ENCODE measurements around the gene MRPL40. TPM values are rescaled to one million over a fixed set of nuclear protein-coding genes. Genes with fewer than 3 reads are reported as not detected.

Gene MRPL40
- total and polyA plus RNA-seq, 2 donors (not counting 3 experiments of a cell fraction or from before 2014, with no cell fraction given): 17.5 to 27.4 TPM

DNA sequence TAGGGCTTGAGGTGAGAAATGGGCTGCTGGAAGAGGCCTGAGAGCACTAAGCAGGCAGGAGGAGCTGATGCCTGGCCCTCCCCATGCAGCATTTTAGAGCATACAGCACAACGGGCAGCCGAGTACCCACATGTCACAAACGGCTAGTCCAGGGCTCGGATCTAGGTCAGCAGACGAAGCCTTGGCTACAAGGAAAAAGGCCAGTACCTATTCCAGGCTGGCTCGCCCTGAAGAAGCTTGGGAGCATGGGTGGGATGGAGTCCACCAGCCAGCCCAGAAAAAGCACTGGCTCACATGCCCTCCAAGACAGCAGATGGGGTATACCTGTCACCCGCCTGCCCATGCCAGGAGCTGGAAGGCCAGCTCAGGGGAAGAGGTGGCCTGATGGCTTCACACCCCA lies 37.1 kb downstream of the MRPL40 start:
- peaks cover 17% of the 10 kb centered on the region for H3K79me2 ChIP-seq (ENCODE audit: control insufficient read depth, insufficient read depth, low read length)
- FAIRE-seq: no peak
- no peak overlapping the region for H3K4me3 ChIP-seq (replicated peaks in 1 of 3; ENCODE audit: insufficient read depth in 1 of 3, low read depth in 1 of 3, low read length in 3 of 3)
- DNase-seq (ENCODE audit: low read depth, low spot score): no peak
- no peaks in the 10 kb centered on the region for H3K9me1 ChIP-seq (replicated peaks; ENCODE audit: control insufficient read depth, extremely low read depth, insufficient read depth, low read length)
- H2AFZ ChIP-seq (ENCODE audit: low read depth, low read length): no peak overlapping the region
- H3K4me1 ChIP-seq (ENCODE audit: control insufficient read depth, extremely low read depth, insufficient read depth, low read length): no peaks in the 10 kb centered on the region
- H3K4me2 ChIP-seq (ENCODE audit: insufficient read depth, low read length): no peak overlapping the region
- dilution Hi-C loops (cut with MboI; ENCODE audit: extremely low pct_ligation_motif_present, low sequenced_read_pairs) (no loop called here), intact Hi-C loops (cut with micrococcal nuclease) (no loop called here)
- no peaks in the 10 kb centered on the region for H3K27me3 ChIP-seq (ENCODE audit: control insufficient read depth in 2 of 2, insufficient read depth in 2 of 2, low read length in 2 of 2)
- peaks cover 56 to 78% of the 10 kb centered on the region in 2 experiments for H3K36me3 ChIP-seq (ENCODE audit: control insufficient read depth in 2 of 2, extremely low read depth in 1 of 2, insufficient read depth in 2 of 2, low read length in 2 of 2)
- ChIA-PET CTCF (interaction anchor here (0.8 to 2.1 kb wide), 2 partner anchors 10 to 160 kb away, joined by 3 to 6 read pairs; partner anchors contain the start of gene CDC45), POLR2A (no interaction called here)
- H3K9me3 ChIP-seq (replicated peaks; ENCODE audit: control insufficient read depth, insufficient read depth, low read length): no peaks in the 10 kb centered on the region
- H4K20me1 ChIP-seq (replicated peaks; ENCODE audit: control insufficient read depth, extremely low read depth, insufficient read depth, low read length): peaks cover 2% of the 10 kb centered on the region
- H3K27ac ChIP-seq (ENCODE audit: insufficient read depth, low read depth, low read length): no peak overlapping the region
- TF ChIP-seq, protein P1, sequence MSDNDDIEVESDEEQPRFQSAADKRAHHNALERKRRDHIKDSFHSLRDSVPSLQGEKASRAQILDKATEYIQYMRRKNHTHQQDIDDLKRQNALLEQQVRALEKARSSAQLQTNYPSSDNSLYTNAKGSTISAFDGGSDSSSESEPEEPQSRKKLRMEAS (IDR thresholded peaks at IDR 0.05; ENCODE audit: insufficient read depth, insufficient read length): no peak
- TF ChIP-seq POLR2AphosphoS5 (IDR thresholded peaks at IDR 0.05; ENCODE audit: insufficient read depth, low read depth, low read length): no peak
- TF ChIP-seq, protein P2, sequence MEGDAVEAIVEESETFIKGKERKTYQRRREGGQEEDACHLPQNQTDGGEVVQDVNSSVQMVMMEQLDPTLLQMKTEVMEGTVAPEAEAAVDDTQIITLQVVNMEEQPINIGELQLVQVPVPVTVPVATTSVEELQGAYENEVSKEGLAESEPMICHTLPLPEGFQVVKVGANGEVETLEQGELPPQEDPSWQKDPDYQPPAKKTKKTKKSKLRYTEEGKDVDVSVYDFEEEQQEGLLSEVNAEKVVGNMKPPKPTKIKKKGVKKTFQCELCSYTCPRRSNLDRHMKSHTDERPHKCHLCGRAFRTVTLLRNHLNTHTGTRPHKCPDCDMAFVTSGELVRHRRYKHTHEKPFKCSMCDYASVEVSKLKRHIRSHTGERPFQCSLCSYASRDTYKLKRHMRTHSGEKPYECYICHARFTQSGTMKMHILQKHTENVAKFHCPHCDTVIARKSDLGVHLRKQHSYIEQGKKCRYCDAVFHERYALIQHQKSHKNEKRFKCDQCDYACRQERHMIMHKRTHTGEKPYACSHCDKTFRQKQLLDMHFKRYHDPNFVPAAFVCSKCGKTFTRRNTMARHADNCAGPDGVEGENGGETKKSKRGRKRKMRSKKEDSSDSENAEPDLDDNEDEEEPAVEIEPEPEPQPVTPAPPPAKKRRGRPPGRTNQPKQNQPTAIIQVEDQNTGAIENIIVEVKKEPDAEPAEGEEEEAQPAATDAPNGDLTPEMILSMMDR (IDR thresholded peaks at IDR 0.05; ENCODE audit: extremely low read depth in 1 of 2, insufficient read depth in 1 of 2, low read depth in 1 of 2, low read length in 2 of 2): no peak
- no peak for TF ChIP-seq JUN (IDR thresholded peaks at IDR 0.05; ENCODE audit: borderline replicate concordance, insufficient read depth, insufficient read length, low read depth)
- no peak for TF ChIP-seq EZH2 (IDR thresholded peaks at IDR 0.05; ENCODE audit: borderline replicate concordance, low read depth, low read length, severe bottlenecking)
- no peak for TF ChIP-seq POLR2A (IDR thresholded peaks at IDR 0.05; ENCODE audit: low read depth, low read length)
- TF ChIP-seq MYC (IDR thresholded peaks at IDR 0.05; ENCODE audit: low read depth, low read length): no peak
- no peak for TF ChIP-seq GATA2 (IDR thresholded peaks at IDR 0.05; ENCODE audit: insufficient read depth, insufficient read length, low read depth, low read length)
- no peak for TF ChIP-seq FOS (IDR thresholded peaks at IDR 0.05; ENCODE audit: borderline replicate concordance, insufficient read depth, low read length)
- BruUV-seq (replicated peaks): no TSS peak
- no peak overlapping the region for H3K9ac ChIP-seq (replicated peaks; ENCODE audit: extremely low read depth, insufficient read depth, low read length)

Measured in endothelial cell of umbilical vein (primary cell).